SIG-M5 treated with dmso at 0.1 percent for 504 hours (cell line): ENCODE results near the gene NCK2.
A peak's percentile ranks its signal among the peaks of the same experiment; 100 is the strongest.

Experiments
- DNase-seq: peaks from one replicate; lab custom pipeline; 2025; ENCODE audit not compliant: unreplicated experiment; lab: John Stamatoyannopoulos, UW

NCK2 gene

GRCh38 chr2:105841551-105841950, 96.8 kb downstream of the NCK2 start:
- no peak for DNase-seq

GRCh38 chr2:105842555-105842954, 97.8 kb downstream of the NCK2 start:
- no peak for DNase-seq

- DNase-seq = no peak
Measured at GRCh38 chr2:105843476-105844374, 99.0 kb downstream of the NCK2 start.

GRCh38 chr2:105845976-105846375, 101.3 kb downstream of the NCK2 start:
- no peak for DNase-seq

- DNase-seq = no peak
Measured at GRCh38 chr2:105847056-105847455, 102.3 kb downstream of the NCK2 start.

GRCh38 chr2:105848367-105848766, 103.7 kb downstream of the NCK2 start:
- DNase-seq = no peak

- DNase-seq = no peak
Measured at GRCh38 chr2:105849431-105850179, 104.9 kb downstream of the NCK2 start.

GRCh38 chr2:105852066-105852465, 107.4 kb downstream of the NCK2 start:
- DNase-seq = no peak

- DNase-seq = peak; percentile 28
Measured at GRCh38 chr2:105853354-105854088, 108.8 kb downstream of the NCK2 start.

GRCh38 chr2:105854972-105855371, 110.3 kb downstream of the NCK2 start:
- DNase-seq = no peak

GRCh38 chr2:105856581-105856980, 111.9 kb downstream of the NCK2 start:
- DNase-seq = no peak

GRCh38 chr2:105857076-105857740, 112.5 kb downstream of the NCK2 start:
- DNase-seq = no peak

- no peak for DNase-seq
Measured at GRCh38 chr2:105858868-105859693, 114.4 kb downstream of the NCK2 start.

- DNase-seq = no peak
Measured at GRCh38 chr2:105859694-105859951, 114.9 kb downstream of the NCK2 start.

GRCh38 chr2:105860567-105860966, 115.9 kb downstream of the NCK2 start:
- DNase-seq = no peak

GRCh38 chr2:105861200-105861599, 116.5 kb downstream of the NCK2 start:
- DNase-seq = no peak

- no peak for DNase-seq
Measured at GRCh38 chr2:105862843-105863242, 118.1 kb downstream of the NCK2 start.

GRCh38 chr2:105864262-105864661, 119.5 kb downstream of the NCK2 start:
- no peak for DNase-seq

- DNase-seq = no peak
Measured at GRCh38 chr2:105865222-105865913, 120.7 kb downstream of the NCK2 start.
